Activated T-helper 2 cell treated with anti-CD3 and anti-CD28 coated beads, Interferon-gamma antibody, Interleukin-2, Interleukin-4, amounts not matched to agents 10 μg/mL and 5 μg/mL and 100 μg/mL, durations not matched to agents 14 hours and 24 hours and 36 hours (primary cell): ENCODE results near the gene ZNF385D. TPM values are rescaled to one million over a fixed set of nuclear protein-coding genes. Genes with fewer than 3 reads are reported as not detected.

ENCODE experiments used
- DNase-seq: peaks from one replicate; pipeline ENCODE4 v3.0.0; 2021; ENCODE audit warnings: low spot score
- H3K27ac Mint-ChIP-seq: one replicate; pipeline ENCODE4 v1.8.0; 2021; ENCODE audit warnings: mixed read lengths
- H3K27me3 Mint-ChIP-seq: one replicate; pipeline ENCODE4 v1.8.0; 2021; ENCODE audit warnings: low read depth, mixed read lengths
- H3K36me3 Mint-ChIP-seq: one replicate; pipeline ENCODE4 v1.8.0; 2021; ENCODE audit warnings: low read depth, mixed read lengths
- H3K4me1 Mint-ChIP-seq: one replicate; pipeline ENCODE4 v1.8.0; 2021; ENCODE audit warnings: low read depth, mixed read lengths
- H3K4me3 Mint-ChIP-seq: one replicate; pipeline ENCODE4 v1.8.0; 2021; ENCODE audit warnings: low read depth, mild to moderate bottlenecking, moderate library complexity, mixed read lengths
- H3K9me3 Mint-ChIP-seq: one replicate; pipeline ENCODE4 v1.8.0; 2021; ENCODE audit warnings: mixed read lengths
- intact Hi-C: fragments of 100-400 bp; cut with micrococcal nuclease; formaldehyde crosslinking; loops from one replicate; pipeline ENCODE4 v1.15.1; 2023
- total RNA-seq: library from RNA; stranded (reverse); gene quantifications from 2 replicates; pipeline ENCODE4 v1.2.3, GENCODE V29; 2022

The ZNF385D gene
- total RNA-seq, 1 donor from 2014 or later, result not detected

DNA sequence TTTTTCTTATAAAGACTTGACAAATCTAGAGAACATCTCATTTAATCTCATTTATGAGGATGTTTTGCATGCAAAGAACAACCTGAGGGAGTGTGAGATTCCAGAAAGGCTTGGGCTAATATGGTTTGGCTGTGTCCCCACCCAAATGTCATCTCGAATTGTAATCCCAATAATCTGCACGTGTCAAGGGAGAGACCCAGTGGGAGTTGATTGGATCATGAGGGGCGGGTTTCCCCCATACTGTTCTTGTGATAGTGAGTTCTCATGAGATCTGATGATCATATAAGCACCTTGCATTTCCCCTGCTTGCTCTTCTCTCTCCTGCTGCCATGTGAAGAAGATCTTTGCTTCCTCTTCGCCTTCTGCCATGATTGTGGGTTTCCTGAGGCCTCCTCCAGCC, 103.0 kb downstream of the ZNF385D start:
- intact Hi-C loops, result no loop called here
- no peaks in the 10 kb centered on the region for H3K4me1 Mint-ChIP-seq
- no peaks in the 10 kb centered on the region for H3K9me3 Mint-ChIP-seq
- no peak overlapping the region for H3K27ac Mint-ChIP-seq
- H3K4me3 Mint-ChIP-seq, result no peak overlapping the region
- no peaks in the 10 kb centered on the region for H3K36me3 Mint-ChIP-seq
- no peak for DNase-seq
- H3K27me3 Mint-ChIP-seq, result no peaks in the 10 kb centered on the region

- Mint-ChIP-seq H3K36me3 (no peaks in the 10 kb centered on the region), H3K4me1 (no peaks in the 10 kb centered on the region), H3K4me3 (no peak overlapping the region), H3K9me3 (no peaks in the 10 kb centered on the region), H3K27ac (no peak overlapping the region), H3K27me3 (no peaks in the 10 kb centered on the region)
- no peak for DNase-seq
- intact Hi-C loops, result no loop called here
Observed at GRCh38 chr3:21645121-21645897, 105.7 kb downstream of the ZNF385D start.

GRCh38 chr3:21644268-21644667, 106.7 kb downstream of the ZNF385D start:
- no peak for DNase-seq
- no peak overlapping the region for H3K27ac Mint-ChIP-seq
- no peaks in the 10 kb centered on the region for H3K9me3 Mint-ChIP-seq
- H3K4me1 Mint-ChIP-seq, result no peaks in the 10 kb centered on the region
- no peaks in the 10 kb centered on the region for H3K36me3 Mint-ChIP-seq
- intact Hi-C loops, result no loop called here
- H3K27me3 Mint-ChIP-seq, result no peaks in the 10 kb centered on the region
- no peak overlapping the region for H3K4me3 Mint-ChIP-seq

DNA sequence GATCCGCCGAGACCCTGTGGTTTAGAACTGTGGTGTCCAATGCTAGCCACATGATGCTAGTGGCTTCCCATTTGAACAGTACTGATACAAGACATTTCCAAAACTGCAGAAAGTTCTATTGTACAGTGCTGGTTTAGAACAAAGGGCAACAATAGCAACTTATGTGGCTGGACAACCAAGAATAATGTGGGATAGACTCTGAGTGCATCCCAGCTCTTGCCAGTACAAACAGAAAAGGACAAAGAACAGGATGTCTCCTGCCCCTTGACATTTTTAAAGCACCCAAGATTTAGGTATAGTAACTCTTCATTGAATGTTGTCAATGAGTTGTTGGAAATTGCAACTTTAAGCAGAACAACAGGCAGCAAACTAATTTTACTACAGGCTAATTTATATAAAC, 107.3 kb downstream of the ZNF385D start:
- intact Hi-C loops, result no loop called here
- Mint-ChIP-seq H3K27ac (no peak overlapping the region), H3K4me1 (no peaks in the 10 kb centered on the region), H3K9me3 (no peaks in the 10 kb centered on the region), H3K27me3 (no peaks in the 10 kb centered on the region), H3K4me3 (no peak overlapping the region), H3K36me3 (no peaks in the 10 kb centered on the region)
- no peak for DNase-seq

DNA sequence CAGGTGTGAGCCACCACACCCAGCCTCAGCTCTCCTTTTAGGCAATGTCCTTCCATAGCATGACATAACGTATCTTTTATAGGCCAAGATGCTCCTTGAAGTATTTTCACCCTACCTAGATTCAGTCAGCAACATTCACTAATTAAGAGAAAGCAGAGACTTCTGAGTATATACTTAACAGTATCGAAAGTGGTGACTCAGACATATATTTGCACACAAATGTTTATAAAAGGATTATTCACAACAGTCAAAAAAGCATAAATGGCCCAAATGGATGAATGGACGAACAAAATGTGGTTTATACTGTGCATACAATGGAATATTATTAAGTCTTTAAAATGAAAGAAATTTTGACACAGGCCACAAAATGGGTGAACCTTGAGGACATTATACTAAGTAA, 108.6 kb downstream of the ZNF385D start:
- Mint-ChIP-seq H3K4me3 (no peak overlapping the region), H3K36me3 (no peaks in the 10 kb centered on the region), H3K9me3 (no peaks in the 10 kb centered on the region), H3K27ac (no peak overlapping the region), H3K27me3 (no peaks in the 10 kb centered on the region), H3K4me1 (no peaks in the 10 kb centered on the region)
- intact Hi-C loops, result no loop called here
- no peak for DNase-seq

DNA sequence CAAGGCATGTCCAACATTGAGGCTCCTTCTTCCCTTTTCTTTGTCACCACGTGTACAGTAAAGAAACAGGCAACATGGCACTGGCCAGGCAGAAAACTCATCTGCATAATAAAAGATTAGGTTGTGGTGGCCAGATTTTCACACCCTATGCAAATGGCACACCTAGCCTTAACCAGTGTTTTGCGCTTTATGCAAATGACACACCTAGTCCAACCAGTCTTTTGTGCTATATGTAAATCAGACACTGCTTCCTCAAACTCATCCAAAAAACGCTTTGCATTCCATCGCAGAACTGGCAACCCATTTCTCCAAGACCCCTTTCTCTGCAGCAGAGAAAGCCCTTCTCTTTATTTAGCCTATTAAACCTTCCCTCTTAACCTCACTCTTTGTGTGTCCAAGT, 109.1 kb downstream of the ZNF385D start:
- Mint-ChIP-seq H3K4me1 (no peaks in the 10 kb centered on the region), H3K27me3 (no peaks in the 10 kb centered on the region)

DNA sequence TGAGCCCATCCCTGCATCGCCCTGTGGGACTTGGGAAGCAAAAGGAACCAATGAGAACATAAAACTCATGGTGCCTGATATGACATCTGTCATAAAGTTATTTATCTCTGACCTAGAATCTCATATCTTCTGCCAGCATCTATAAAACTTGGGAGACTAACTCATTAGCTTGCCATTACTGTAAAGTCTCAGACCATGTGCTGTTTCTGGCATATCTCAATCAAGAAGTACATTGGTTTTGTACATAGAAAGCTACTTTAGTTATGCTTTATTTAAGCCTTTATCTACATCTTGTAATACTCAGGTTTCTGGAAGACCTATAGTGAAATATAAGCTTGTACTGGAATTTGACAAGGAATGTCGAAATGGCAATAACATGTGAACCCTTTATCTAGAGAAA, 112.5 kb downstream of the ZNF385D start:
- H3K27me3 Mint-ChIP-seq, result no peaks in the 10 kb centered on the region
- H3K36me3 Mint-ChIP-seq, result no peaks in the 10 kb centered on the region
- intact Hi-C loops, result no loop called here

More for the DNA sequence above, 109.1 kb downstream of the ZNF385D start:
- intact Hi-C loops, result no loop called here
- DNase-seq, result no peak
- Mint-ChIP-seq H3K27ac (no peak overlapping the region), H3K4me3 (no peak overlapping the region), H3K9me3 (no peaks in the 10 kb centered on the region), H3K36me3 (no peaks in the 10 kb centered on the region)

DNA sequence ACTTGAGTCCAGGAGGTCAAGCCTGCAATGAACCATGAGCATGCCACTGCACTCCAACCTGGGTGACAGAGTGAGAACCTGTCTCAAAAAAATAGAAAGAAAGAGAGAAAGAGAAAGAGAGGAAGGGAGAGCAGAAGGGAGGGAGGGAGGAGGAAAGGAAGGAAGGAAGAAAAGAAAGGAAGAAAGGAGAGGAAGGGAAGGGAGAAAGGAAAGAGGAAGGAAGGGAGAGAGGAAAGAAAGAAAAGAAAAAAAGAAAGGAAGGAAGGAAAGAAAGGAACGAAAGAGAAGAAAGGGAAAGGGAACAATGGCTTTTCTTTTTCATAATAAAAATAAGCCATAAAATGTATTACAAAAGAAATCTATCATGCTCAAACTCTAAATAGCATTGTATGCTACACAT, 116.9 kb downstream of the ZNF385D start:
- intact Hi-C loops, result no loop called here
- Mint-ChIP-seq H3K36me3 (no peaks in the 10 kb centered on the region), H3K4me3 (no peak overlapping the region), H3K27ac (no peak overlapping the region), H3K27me3 (no peaks in the 10 kb centered on the region), H3K4me1 (no peaks in the 10 kb centered on the region), H3K9me3 (peaks cover 7% of the 10 kb centered on the region)
- DNase-seq, result no peak

More for the DNA sequence above, 112.5 kb downstream of the ZNF385D start:
- Mint-ChIP-seq H3K4me3 (no peak overlapping the region), H3K9me3 (no peaks in the 10 kb centered on the region), H3K4me1 (no peaks in the 10 kb centered on the region), H3K27ac (no peak overlapping the region)
- DNase-seq, result no peak

- H3K27me3 Mint-ChIP-seq, result no peaks in the 10 kb centered on the region
- no peak overlapping the region for H3K4me3 Mint-ChIP-seq
Observed at GRCh38 chr3:21624524-21624923, 126.5 kb downstream of the ZNF385D start.

DNA sequence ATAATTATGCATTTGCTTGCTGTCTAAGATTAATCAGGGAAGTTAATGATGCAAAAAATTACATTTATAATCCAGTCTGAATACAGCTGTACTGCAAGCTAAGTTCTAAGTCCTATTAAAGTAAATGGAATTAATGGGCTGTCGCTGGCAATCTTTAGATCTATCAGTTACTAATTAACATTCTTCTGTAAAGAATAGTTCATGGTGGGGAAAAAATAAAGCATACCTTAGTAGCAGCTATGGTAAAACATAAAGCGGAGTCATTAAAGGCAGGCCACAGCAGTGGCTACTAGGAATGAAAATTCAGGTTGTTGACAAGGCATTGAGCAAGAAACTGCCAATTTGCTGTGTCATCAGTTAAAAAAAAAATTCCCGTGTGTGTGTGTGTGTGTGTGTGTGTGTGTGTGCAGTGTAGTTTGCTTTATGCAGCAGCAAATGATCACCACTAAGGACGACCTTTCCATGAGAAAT, 129.8 kb downstream of the ZNF385D start:
- no peak for DNase-seq
- no peaks in the 10 kb centered on the region for H3K27me3 Mint-ChIP-seq
- no peaks in the 10 kb centered on the region for H3K9me3 Mint-ChIP-seq
- no peaks in the 10 kb centered on the region for H3K4me1 Mint-ChIP-seq
- intact Hi-C loops, result no loop called here
- no peak overlapping the region for H3K27ac Mint-ChIP-seq
- no peaks in the 10 kb centered on the region for H3K36me3 Mint-ChIP-seq
- H3K4me3 Mint-ChIP-seq, result no peak overlapping the region

More at GRCh38 chr3:21624524-21624923, 126.5 kb downstream of the ZNF385D start:
- H3K27ac Mint-ChIP-seq, result no peak overlapping the region
- H3K4me1 Mint-ChIP-seq, result no peaks in the 10 kb centered on the region
- H3K36me3 Mint-ChIP-seq, result no peaks in the 10 kb centered on the region
- intact Hi-C loops, result no loop called here
- no peaks in the 10 kb centered on the region for H3K9me3 Mint-ChIP-seq
- DNase-seq, result no peak

DNA sequence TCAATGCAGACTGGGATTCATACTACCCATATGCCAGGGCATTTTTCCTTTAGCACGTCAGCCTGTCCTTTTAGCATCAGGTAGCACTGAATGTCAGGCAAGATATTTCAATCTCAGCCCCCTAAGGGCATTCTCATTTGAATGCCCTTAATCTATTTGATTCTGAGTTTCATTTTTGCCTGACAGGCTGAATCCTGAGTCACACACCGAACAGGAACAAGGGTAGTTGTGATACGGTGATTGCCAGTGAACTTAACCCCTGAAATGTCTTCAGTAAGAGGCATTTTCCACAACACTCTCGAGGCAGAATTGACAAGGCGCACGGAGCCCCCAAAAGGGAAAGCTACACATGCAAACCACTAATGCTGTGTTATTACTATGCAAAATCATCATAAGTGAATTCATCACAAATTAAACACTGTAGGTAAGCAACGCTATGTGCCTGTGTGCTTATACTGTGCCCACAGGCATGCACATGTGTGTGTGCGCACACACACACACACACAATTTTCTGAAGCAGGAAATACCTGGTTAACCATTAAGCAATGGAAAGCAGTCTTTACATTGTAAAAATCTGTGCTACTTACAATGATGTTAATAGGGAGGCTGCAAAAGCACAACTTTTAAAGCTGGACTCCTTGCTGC, 130.4 kb downstream of the ZNF385D start:
- Mint-ChIP-seq H3K36me3 (no peaks in the 10 kb centered on the region), H3K4me1 (no peaks in the 10 kb centered on the region), H3K4me3 (no peak overlapping the region), H3K27me3 (no peaks in the 10 kb centered on the region), H3K27ac (no peak overlapping the region), H3K9me3 (no peaks in the 10 kb centered on the region)
- DNase-seq, result no peak
- intact Hi-C loops, result no loop called here

- intact Hi-C loops, result no loop called here
- Mint-ChIP-seq H3K36me3 (no peaks in the 10 kb centered on the region), H3K27me3 (no peaks in the 10 kb centered on the region)
Observed at GRCh38 chr3:21618695-21619094, 132.3 kb downstream of the ZNF385D start.

DNA sequence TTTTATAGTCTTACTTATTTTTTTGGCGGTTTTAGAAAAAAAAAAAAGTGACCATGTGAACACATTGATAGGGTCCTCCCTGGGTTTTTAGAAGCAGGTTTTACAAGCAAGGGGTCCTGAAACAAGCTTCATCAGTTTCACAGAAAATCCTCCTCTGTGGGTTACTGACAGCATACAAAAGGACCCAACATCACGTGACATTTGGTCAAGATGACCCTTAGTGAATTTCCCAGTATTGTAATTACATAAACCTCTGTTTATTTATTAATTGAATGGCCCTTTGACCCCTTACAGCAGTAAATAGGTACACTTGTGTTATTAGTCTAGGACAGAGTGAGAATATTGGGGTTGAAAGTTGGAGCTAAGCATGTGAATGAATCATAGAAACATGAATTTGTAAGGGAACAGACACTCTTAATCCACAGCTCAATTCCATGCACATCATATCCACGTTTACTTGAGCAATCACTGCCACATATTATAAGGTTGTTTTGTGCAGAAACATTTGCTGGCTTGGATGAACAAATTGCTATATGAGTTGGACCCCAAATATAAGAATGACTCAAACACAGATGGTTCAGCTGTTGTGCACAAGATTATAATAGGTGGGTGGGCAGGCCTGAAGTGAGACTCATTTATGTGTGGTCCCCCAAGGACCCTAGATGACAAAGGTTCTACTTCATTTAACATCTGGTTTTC, 137.5 kb downstream of the ZNF385D start:
- DNase-seq, result no peak
- no peak overlapping the region for H3K27ac Mint-ChIP-seq
- no peaks in the 10 kb centered on the region for H3K9me3 Mint-ChIP-seq
- H3K27me3 Mint-ChIP-seq, result no peaks in the 10 kb centered on the region
- H3K4me3 Mint-ChIP-seq, result no peak overlapping the region
- intact Hi-C loops, result no loop called here
- no peaks in the 10 kb centered on the region for H3K4me1 Mint-ChIP-seq
- no peaks in the 10 kb centered on the region for H3K36me3 Mint-ChIP-seq

More at GRCh38 chr3:21618695-21619094, 132.3 kb downstream of the ZNF385D start:
- Mint-ChIP-seq H3K9me3 (no peaks in the 10 kb centered on the region), H3K4me1 (no peaks in the 10 kb centered on the region), H3K4me3 (no peak overlapping the region), H3K27ac (no peak overlapping the region)
- DNase-seq, result no peak
